HepG2 (cell line): Measurements from ENCODE around the gene HSF2BP. TPM values are rescaled to one million over a fixed set of nuclear protein-coding genes. Genes with fewer than 3 reads are reported as not detected.
"Not testable (repeated sequence)": the region's sequence is repeated elsewhere in the genome, so short reads cannot be mapped to it uniquely, and the experiment has no call there.

Source experiments
- ATAC-seq: fragments of 200-7000 bp; cut with Tn5 transposase; 3 replicates; pipeline ENCODE4 v1.9.1; 2020; ENCODE audit warnings: mild to moderate bottlenecking, moderate library complexity
- BruUV-seq: library from RNA; stranded (reverse); fragments of 400-500 nt; replicated peaks from 2 replicates; lab custom pipeline; 2021; lab: Mats Ljungman, UMichigan
- CTCF ChIA-PET: fragments of 300-600 bp; formaldehyde crosslinking; extraction: SDS; loops from one replicate; lab custom pipeline; 2021; ENCODE audit warnings: low total read pairs, inconsistent platforms, low intra/inter-chr PET ratio; lab: Yijun Ruan, JAX
- POLR2A ChIA-PET: fragments of 350-600 bp; sonication (Branson Sonifier 250); formaldehyde crosslinking; loops from one replicate; lab custom pipeline; 2020; ENCODE audit warnings: antibody characterized with exemption, inconsistent platforms; lab: Yijun Ruan, JAX
- DNase-seq: peaks from one replicate; pipeline ENCODE4 v3.0.0-alpha.2; 2015; ENCODE audit warnings: low spot score
- FAIRE-seq: peaks from 3 replicates; lab custom pipeline; 2011; peaks lifted over from hg19 to GRCh38; lab: Jason Lieb, UNC
- H2AFZ ChIP-seq: one replicate; pipeline ENCODE4 v1.6.1; 2011; ENCODE audit warnings: low read length, inconsistent platforms
- H3K27ac ChIP-seq: fragments of 300-600 bp; 3 replicates; pipeline ENCODE4 v1.8.0; 2011; ENCODE audit warnings: mixed run types, mild to moderate bottlenecking, mixed read lengths, low read length, inconsistent platforms; ENCODE audit not compliant: insufficient read depth; ENCODE audit errors: extremely low read length
- H3K27me3 ChIP-seq, 2 experiments: fragments of 200-600 bp in 1 of 2; 2 replicates in 1 of 2; 3 replicates in 1 of 2; pipeline versions ENCODE4 v1.6.0 to v1.8.0; 2011; ENCODE audit warnings: low read length in 2 of 2, mild to moderate bottlenecking in 2 of 2, moderate library complexity in 2 of 2, inconsistent platforms in 1 of 2; ENCODE audit not compliant: insufficient read depth in 2 of 2, control insufficient read depth in 1 of 2
- H3K36me3 ChIP-seq, 2 experiments: fragments of 200-600 bp in 1 of 2; replicated peaks in 1 of 2; 2 replicates in 1 of 2; 3 replicates in 1 of 2; pipeline versions ENCODE4 v1.5.1 to v1.8.0; 2011; ENCODE audit warnings: low read length in 2 of 2, inconsistent platforms in 1 of 2; ENCODE audit not compliant: insufficient read depth in 2 of 2, control insufficient read depth in 1 of 2
- H3K4me1 ChIP-seq: 2 replicates; pipeline ENCODE4 v1.5.1; 2012; ENCODE audit warnings: low read length, inconsistent platforms; ENCODE audit not compliant: insufficient read depth
- H3K4me2 ChIP-seq: 2 replicates; pipeline ENCODE4 v1.6.0; 2011; ENCODE audit warnings: low read depth, low read length, inconsistent platforms
- H3K4me3 ChIP-seq, 3 experiments: fragments of 200-600 bp in 1 of 3; sonication (generic), shearing (Covaris generic) in 1 of 3; replicated peaks in 1 of 3; 2 replicates each; pipeline ENCODE4 v1.5.1; 2011 to 2016; ENCODE audit warnings: low read length in 3 of 3, inconsistent platforms in 2 of 3, low read depth in 2 of 3, mild to moderate bottlenecking in 2 of 3, control low read depth in 1 of 3, mixed read lengths in 1 of 3; ENCODE audit not compliant: insufficient read depth in 1 of 3
- H3K79me2 ChIP-seq: one replicate; pipeline ENCODE4 v1.6.1; 2011; ENCODE audit warnings: low read length, inconsistent platforms; ENCODE audit not compliant: insufficient read depth
- H3K9ac ChIP-seq: 2 replicates; pipeline ENCODE4 v1.6.0; 2011; ENCODE audit warnings: mild to moderate bottlenecking, low read depth, low read length, inconsistent platforms; ENCODE audit not compliant: insufficient read depth
- H3K9me3 ChIP-seq: 2 replicates; pipeline ENCODE4 v1.5.1; 2012; ENCODE audit warnings: mild to moderate bottlenecking, low read length
- H4K20me1 ChIP-seq: 2 replicates; pipeline ENCODE4 v1.6.0; 2011; ENCODE audit warnings: inconsistent platforms, mild to moderate bottlenecking, low read length, moderate library complexity; ENCODE audit not compliant: insufficient read depth
- HOXA9 ChIP-seq: sonication (generic); formaldehyde crosslinking; IDR thresholded peaks from 2 replicates; pipeline ENCODE4 v1.8.1; 2022; ENCODE audit warnings: missing genetic modification reagents, mild to moderate bottlenecking, moderate library complexity, borderline replicate concordance
- SETDB1 ChIP-seq: sonication (generic); formaldehyde crosslinking; IDR thresholded peaks from 2 replicates; pipeline ENCODE4 v1.5.1; 2020; ENCODE audit warnings: missing genetic modification reagents, mild to moderate bottlenecking, borderline replicate concordance
- ZNF770 ChIP-seq: sonication (generic); formaldehyde crosslinking; IDR thresholded peaks from 2 replicates; pipeline ENCODE4 v1.5.0; 2020; ENCODE audit warnings: mild to moderate bottlenecking, missing genetic modification reagents
- WGBS: methylation state at CpG from one replicate; pipeline ENCODE4 v1.1.6; 2017; ENCODE audit warnings: low lambda C conversion rate; 5-methylcytosine and 5-hydroxymethylcytosine counted together
- in situ Hi-C: cut with HindIII; loops from 2 replicates; pipeline ENCODE4 v1.10.0; 2017; ENCODE audit warnings: low pct_unique_long_range_greater_than_20kb; ENCODE audit not compliant: extremely low pct_ligation_motif_present
- intact Hi-C: fragments of 100-400 bp; cut with micrococcal nuclease; formaldehyde crosslinking; loops from one replicate; pipeline ENCODE4 v1.10.0; 2022; ENCODE audit not compliant: unreplicated experiment
- polyA plus RNA-seq, 8 experiments: library from polyadenylated mRNA; depleted of rRNA in 3 of 8; stranded (reverse) in 7 of 8; unstranded in 1 of 8; fragments of >200 nt; fragmentation: Illumina TruSeq in 4 of 8; extraction: Trizol in 4 of 8; gene quantifications; 2 replicates each; pipeline versions ENCODE4 v1.2.1 to v1.2.3, GENCODE V29; 2011 to 2016; ENCODE audit warnings: low read depth in 4 of 8, missing spikeins in 1 of 8, mixed read lengths in 1 of 8; ENCODE audit not compliant: insufficient read depth in 1 of 8
- total RNA-seq, 5 experiments: library from RNA; depleted of rRNA; stranded (reverse); fragments of >200 nt; fragmentation: Illumina TruSeq; extraction: Trizol; gene quantifications; 2 replicates each; pipeline ENCODE4 v1.2.3, GENCODE V29; 2016; ENCODE audit warnings: low read depth in 1 of 5
- TF ChIP-seq, protein P1 (sequence below): sonication (generic); formaldehyde crosslinking; IDR thresholded peaks from 2 replicates; pipeline ENCODE4 v1.8.0; 2022; ENCODE audit warnings: mild to moderate bottlenecking, missing genetic modification reagents
- TF ChIP-seq, protein P2 (sequence below): sonication (generic); formaldehyde crosslinking; IDR thresholded peaks from 2 replicates; pipeline ENCODE4 v1.4.0; 2020; ENCODE audit warnings: missing genetic modification reagents

The HSF2BP gene
- total and polyA plus RNA-seq, 2 of the 13 experiments (the other 11 are each of a cell fraction or from before 2014, with no cell fraction given) = 0.67 to 2.2 TPM

DNA sequence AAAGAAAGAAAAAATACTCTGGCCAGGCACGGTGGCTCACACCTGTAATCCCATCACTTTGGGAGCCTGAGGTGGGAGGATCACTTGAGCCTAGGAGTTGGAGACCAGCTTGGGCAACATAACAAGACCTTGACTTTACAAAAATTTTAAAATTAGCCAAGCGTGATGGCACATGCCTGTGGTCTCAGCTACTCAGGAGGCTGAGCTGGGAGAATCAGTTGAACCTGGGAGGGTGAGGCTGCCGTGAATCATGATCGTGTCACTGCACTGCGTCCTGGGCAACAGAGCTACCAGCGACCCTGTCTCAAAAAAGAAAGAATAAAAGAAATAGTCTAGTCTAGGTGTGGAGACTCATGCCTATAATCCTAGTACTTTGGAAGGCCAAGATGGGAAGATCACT is 22.4 kb upstream of the HSF2BP start (continued):
- TF ChIP-seq, protein P1, sequence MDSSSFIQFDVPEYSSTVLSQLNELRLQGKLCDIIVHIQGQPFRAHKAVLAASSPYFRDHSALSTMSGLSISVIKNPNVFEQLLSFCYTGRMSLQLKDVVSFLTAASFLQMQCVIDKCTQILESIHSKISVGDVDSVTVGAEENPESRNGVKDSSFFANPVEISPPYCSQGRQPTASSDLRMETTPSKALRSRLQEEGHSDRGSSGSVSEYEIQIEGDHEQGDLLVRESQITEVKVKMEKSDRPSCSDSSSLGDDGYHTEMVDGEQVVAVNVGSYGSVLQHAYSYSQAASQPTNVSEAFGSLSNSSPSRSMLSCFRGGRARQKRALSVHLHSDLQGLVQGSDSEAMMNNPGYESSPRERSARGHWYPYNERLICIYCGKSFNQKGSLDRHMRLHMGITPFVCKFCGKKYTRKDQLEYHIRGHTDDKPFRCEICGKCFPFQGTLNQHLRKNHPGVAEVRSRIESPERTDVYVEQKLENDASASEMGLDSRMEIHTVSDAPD (CRISPR knock-in tag) = no peak
- TF ChIP-seq, protein P2, sequence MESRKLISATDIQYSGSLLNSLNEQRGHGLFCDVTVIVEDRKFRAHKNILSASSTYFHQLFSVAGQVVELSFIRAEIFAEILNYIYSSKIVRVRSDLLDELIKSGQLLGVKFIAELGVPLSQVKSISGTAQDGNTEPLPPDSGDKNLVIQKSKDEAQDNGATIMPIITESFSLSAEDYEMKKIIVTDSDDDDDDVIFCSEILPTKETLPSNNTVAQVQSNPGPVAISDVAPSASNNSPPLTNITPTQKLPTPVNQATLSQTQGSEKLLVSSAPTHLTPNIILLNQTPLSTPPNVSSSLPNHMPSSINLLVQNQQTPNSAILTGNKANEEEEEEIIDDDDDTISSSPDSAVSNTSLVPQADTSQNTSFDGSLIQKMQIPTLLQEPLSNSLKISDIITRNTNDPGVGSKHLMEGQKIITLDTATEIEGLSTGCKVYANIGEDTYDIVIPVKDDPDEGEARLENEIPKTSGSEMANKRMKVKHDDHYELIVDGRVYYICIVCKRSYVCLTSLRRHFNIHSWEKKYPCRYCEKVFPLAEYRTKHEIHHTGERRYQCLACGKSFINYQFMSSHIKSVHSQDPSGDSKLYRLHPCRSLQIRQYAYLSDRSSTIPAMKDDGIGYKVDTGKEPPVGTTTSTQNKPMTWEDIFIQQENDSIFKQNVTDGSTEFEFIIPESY = no peak
- no peak for TF ChIP-seq SETDB1 (CRISPR knock-in tag)
- TF ChIP-seq HOXA9 (CRISPR knock-in tag) = no peak
- TF ChIP-seq, all 625 proteins: peak for 0

GRCh38 chr21:43680421-43680820 is 21.1 kb upstream of the HSF2BP start:
- peaks cover 35 to 59% of the 10 kb centered on the region in 2 experiments for H3K36me3 ChIP-seq
- H3K9ac ChIP-seq, H3K79me2 ChIP-seq, CTCF ChIA-PET, DNase-seq, H2AFZ ChIP-seq, BruUV-seq, POLR2A ChIA-PET, H3K9me3 ChIP-seq, ATAC-seq, H3K27me3 ChIP-seq, H3K4me3 ChIP-seq, H4K20me1 ChIP-seq, in situ Hi-C loops, H3K4me2 ChIP-seq, intact Hi-C loops, FAIRE-seq, H3K27ac ChIP-seq: not testable (repeated sequence)
- 85% methylated on average over 6 of the region's 6 CpGs for WGBS
- peak; percentile 56; the same call in 1 of the 2 replicates for TF ChIP-seq ZNF770 (CRISPR knock-in tag)
- peaks cover 13% of the 10 kb centered on the region for H3K4me1 ChIP-seq
